Adipocyte (in vitro differentiated cells): ENCODE results near the gene AMMECR1.

Source experiments
- DNase-seq: peaks from one replicate; pipeline ENCODE4 v3.0.0-alpha.2; 2015; ENCODE audit warnings: low read depth
- H3K27me3 ChIP-seq: replicated peaks from 2 replicates; pipeline ENCODE4 v1.7.0; 2013; ENCODE audit warnings: mild to moderate bottlenecking, low read length, moderate library complexity; ENCODE audit not compliant: control insufficient read depth, insufficient read depth
- H3K36me3 ChIP-seq: 2 replicates; pipeline ENCODE4 v1.7.0; 2013; ENCODE audit warnings: low read length, mild to moderate bottlenecking, moderate library complexity; ENCODE audit not compliant: control insufficient read depth, insufficient read depth, severe bottlenecking
- H3K4me1 ChIP-seq: 2 replicates; pipeline ENCODE4 v1.7.0; 2013; ENCODE audit warnings: mild to moderate bottlenecking, low read length, moderate library complexity; ENCODE audit not compliant: control insufficient read depth, insufficient read depth
- H3K4me3 ChIP-seq: 2 replicates; pipeline ENCODE4 v1.7.0; 2013; ENCODE audit warnings: mild to moderate bottlenecking, low read length, moderate library complexity
- H3K9ac ChIP-seq: 2 replicates; pipeline ENCODE4 v1.7.0; 2013; ENCODE audit warnings: mild to moderate bottlenecking, low read length, moderate library complexity
- H3K9me3 ChIP-seq: 2 replicates; pipeline ENCODE4 v1.7.0; 2013; ENCODE audit warnings: mild to moderate bottlenecking, low read length, moderate library complexity; ENCODE audit not compliant: control insufficient read depth

AMMECR1 gene

GRCh38 chrX:110281377-110281776, 36.5 kb downstream of the AMMECR1 start:
- Histone ChIP-seq H3K9me3 (no peaks in the 10 kb centered on the region), H3K27me3 (peaks cover 3% of the 10 kb centered on the region), H3K4me1 (peaks cover 30% of the 10 kb centered on the region), H3K36me3 (no peaks in the 10 kb centered on the region), H3K9ac (no peak overlapping the region), H3K4me3 (no peak overlapping the region)
- DNase-seq: no peak

DNA sequence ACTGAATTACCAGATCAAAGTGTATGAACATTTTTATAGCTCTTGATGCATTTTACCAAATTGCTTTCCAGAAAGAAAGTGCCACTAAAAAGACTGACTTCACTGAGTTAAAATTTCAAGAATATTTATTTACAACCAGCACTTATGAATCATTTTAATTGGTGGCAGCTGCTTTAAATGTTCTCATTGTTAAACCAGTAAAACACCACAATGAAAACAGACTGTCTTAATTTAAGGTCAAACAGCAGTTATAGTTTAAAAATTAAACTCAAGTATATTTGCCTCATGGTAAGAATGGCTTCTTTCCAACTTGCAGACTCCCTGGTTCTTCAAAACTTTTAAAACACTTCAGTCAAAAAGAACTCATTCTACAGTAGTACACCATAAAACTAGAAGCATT, 36.9 kb downstream of the AMMECR1 start:
- DNase-seq: peak; percentile 71
- H3K4me3 ChIP-seq: no peak overlapping the region
- no peak overlapping the region for H3K9ac ChIP-seq
- H3K4me1 ChIP-seq: peaks cover 26% of the 10 kb centered on the region
- H3K9me3 ChIP-seq: no peaks in the 10 kb centered on the region
- H3K27me3 ChIP-seq: peaks cover 3% of the 10 kb centered on the region
- H3K36me3 ChIP-seq: no peaks in the 10 kb centered on the region

DNA sequence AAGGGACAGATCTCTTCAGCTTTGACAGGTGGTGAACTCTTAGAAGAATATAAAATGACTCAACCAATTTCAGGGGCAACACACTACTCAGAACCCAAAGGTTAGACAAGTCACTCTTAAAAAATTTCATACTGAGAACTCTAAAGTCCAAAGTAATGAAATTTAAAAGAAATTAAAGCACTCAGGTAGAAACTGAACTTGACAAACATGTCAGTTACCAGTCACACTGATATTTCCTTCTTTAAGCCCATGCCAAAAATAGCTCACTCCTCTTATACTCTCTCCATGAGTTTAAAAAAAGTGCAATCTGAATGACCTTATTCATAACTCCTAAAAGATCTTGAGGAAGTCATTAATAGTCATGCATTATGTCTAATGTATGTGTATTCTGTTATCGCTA, 40.3 kb downstream of the AMMECR1 start:
- DNase-seq: no peak
- peaks cover 11% of the 10 kb centered on the region for H3K4me1 ChIP-seq
- no peak overlapping the region for H3K9ac ChIP-seq
- H3K4me3 ChIP-seq: no peak overlapping the region
- peaks cover 3% of the 10 kb centered on the region for H3K27me3 ChIP-seq
- H3K9me3 ChIP-seq: peaks cover 4% of the 10 kb centered on the region
- no peaks in the 10 kb centered on the region for H3K36me3 ChIP-seq

DNA sequence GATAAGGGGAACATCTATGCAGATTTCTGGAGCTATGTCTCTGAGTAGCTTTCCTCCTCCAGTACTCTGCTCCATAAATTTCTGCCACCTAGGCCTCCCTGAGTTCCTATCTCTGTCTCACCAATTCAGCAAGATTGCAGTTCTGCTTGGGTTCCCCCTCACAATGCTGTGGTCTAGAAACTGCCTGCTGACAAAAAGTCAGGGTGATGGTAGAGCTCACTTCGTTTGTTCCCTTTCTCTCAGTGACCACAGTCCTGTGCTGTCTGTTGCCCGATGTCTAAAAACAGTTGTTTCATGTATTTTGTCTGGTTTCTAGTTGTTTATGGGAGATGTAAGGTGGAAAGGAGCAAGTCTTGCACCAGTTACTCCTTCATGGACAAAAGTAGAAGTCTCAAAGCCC, 41.1 kb downstream of the AMMECR1 start:
- H3K36me3 ChIP-seq: no peaks in the 10 kb centered on the region
- peaks cover 4% of the 10 kb centered on the region for H3K9me3 ChIP-seq
- H3K4me1 ChIP-seq: peaks cover 11% of the 10 kb centered on the region
- H3K9ac ChIP-seq: no peak overlapping the region
- no peak for DNase-seq
- peaks cover 3% of the 10 kb centered on the region for H3K27me3 ChIP-seq
- H3K4me3 ChIP-seq: no peak overlapping the region

- Histone ChIP-seq H3K4me1 (no peaks in the 10 kb centered on the region), H3K27me3 (peaks cover 7% of the 10 kb centered on the region), H3K9me3 (peaks cover 4% of the 10 kb centered on the region), H3K36me3 (no peaks in the 10 kb centered on the region), H3K4me3 (no peak overlapping the region), H3K9ac (no peak overlapping the region)
- no peak for DNase-seq
Observed at GRCh38 chrX:110268886-110269285, 49.0 kb downstream of the AMMECR1 start.

DNA sequence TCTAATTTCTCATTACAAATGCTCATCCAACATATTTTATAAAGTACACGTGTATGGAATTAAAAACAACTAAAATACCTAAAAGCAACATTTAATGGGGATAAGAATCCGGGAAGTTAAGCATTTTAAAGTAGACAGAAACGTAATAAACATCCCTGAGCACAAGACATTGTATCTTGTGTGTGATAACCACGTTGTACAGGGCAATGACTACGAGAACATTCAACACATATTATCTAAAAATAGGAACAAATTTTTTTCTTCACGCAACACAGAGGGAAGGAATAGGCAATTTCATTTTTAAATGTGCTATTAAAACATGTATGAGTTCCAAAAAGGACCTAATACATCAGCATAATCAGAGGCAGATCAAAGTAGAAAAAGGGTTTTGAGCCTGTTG, 49.5 kb downstream of the AMMECR1 start:
- Histone ChIP-seq H3K9ac (no peak overlapping the region), H3K27me3 (peaks cover 7% of the 10 kb centered on the region), H3K36me3 (no peaks in the 10 kb centered on the region), H3K9me3 (peaks cover 4% of the 10 kb centered on the region), H3K4me3 (no peak overlapping the region), H3K4me1 (no peaks in the 10 kb centered on the region)
- DNase-seq: no peak

GRCh38 chrX:110267874-110268273, 50.0 kb downstream of the AMMECR1 start:
- Histone ChIP-seq H3K9me3 (peaks cover 2% of the 10 kb centered on the region), H3K27me3 (peaks cover 8% of the 10 kb centered on the region), H3K4me3 (no peak overlapping the region), H3K36me3 (no peaks in the 10 kb centered on the region), H3K9ac (no peak overlapping the region), H3K4me1 (no peaks in the 10 kb centered on the region)
- no peak for DNase-seq

DNA sequence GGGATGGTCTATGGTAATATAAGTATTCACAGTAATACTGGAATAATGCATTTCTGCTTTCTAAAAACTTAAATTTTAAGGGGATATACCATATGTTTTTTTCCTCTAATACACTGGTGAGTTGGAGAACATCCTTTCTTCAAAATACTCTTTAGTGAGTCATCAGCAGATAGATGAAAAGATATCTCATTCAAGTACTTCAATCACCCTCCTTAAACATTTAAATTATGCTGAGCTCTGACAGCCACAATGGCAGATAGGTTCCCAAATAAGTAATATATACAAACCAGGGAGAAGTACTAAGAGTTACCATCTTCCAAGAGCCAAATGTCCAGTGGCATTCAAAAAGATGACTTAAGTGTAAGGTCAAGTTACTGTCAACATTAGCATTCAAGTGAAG, 52.2 kb downstream of the AMMECR1 start:
- no peaks in the 10 kb centered on the region for H3K9me3 ChIP-seq
- H3K36me3 ChIP-seq: no peaks in the 10 kb centered on the region
- no peak overlapping the region for H3K4me3 ChIP-seq
- no peaks in the 10 kb centered on the region for H3K4me1 ChIP-seq
- H3K9ac ChIP-seq: no peak overlapping the region
- DNase-seq: no peak
- peaks cover 13% of the 10 kb centered on the region for H3K27me3 ChIP-seq

GRCh38 chrX:110259117-110259516, 58.8 kb downstream of the AMMECR1 start:
- H3K9ac ChIP-seq: no peak overlapping the region

DNA sequence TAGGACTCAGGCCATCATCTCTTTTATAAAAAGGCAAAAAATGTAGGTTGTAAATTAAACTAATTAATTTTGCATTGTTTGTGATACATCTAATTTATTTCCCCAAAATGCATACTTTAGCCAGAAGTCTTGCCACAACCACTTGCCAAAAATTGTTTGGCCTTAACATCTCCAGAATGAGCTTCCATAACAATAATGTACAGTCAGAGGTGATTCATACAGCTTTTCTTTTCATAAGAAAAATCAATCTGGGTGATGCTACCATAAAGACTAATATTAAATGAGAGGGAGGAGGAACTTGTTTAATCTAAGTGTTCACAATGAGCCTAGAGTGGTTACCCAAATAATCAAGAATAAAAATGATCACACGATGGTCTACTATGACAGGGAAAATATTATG, 59.3 kb downstream of the AMMECR1 start:
- no peak overlapping the region for H3K4me3 ChIP-seq
- H3K27me3 ChIP-seq: peaks cover 12% of the 10 kb centered on the region
- H3K9ac ChIP-seq: no peak overlapping the region
- no peak for DNase-seq
- no peaks in the 10 kb centered on the region for H3K36me3 ChIP-seq
- no peaks in the 10 kb centered on the region for H3K4me1 ChIP-seq
- H3K9me3 ChIP-seq: no peaks in the 10 kb centered on the region

More at GRCh38 chrX:110259117-110259516, 58.8 kb downstream of the AMMECR1 start:
- no peaks in the 10 kb centered on the region for H3K4me1 ChIP-seq
- H3K36me3 ChIP-seq: no peaks in the 10 kb centered on the region
- no peak for DNase-seq
- peaks cover 12% of the 10 kb centered on the region for H3K27me3 ChIP-seq
- H3K9me3 ChIP-seq: no peaks in the 10 kb centered on the region
- no peak overlapping the region for H3K4me3 ChIP-seq

DNA sequence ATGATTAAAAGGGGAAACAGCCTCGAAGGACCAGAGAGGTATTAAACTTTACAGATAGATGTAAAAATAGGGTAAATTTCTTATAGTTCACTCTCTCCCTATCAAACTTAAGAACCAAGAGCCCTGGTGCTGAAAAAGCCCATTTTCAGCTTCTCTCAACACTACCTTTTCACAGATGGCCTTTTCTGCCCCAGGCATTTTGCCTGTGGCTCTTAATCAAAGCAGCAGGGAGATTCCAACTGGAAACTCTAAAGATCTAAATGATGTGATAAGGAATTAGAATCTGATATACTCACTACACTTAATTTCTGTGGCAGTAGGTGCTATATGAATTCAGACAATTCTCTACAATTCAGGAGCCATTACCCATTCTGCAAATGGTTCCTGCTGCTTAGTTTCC, 60.0 kb downstream of the AMMECR1 start:
- no peaks in the 10 kb centered on the region for H3K9me3 ChIP-seq
- H3K27me3 ChIP-seq: peaks cover 11% of the 10 kb centered on the region
- no peaks in the 10 kb centered on the region for H3K36me3 ChIP-seq
- H3K4me1 ChIP-seq: no peaks in the 10 kb centered on the region
- no peak overlapping the region for H3K9ac ChIP-seq
- DNase-seq: no peak
- no peak overlapping the region for H3K4me3 ChIP-seq

DNA sequence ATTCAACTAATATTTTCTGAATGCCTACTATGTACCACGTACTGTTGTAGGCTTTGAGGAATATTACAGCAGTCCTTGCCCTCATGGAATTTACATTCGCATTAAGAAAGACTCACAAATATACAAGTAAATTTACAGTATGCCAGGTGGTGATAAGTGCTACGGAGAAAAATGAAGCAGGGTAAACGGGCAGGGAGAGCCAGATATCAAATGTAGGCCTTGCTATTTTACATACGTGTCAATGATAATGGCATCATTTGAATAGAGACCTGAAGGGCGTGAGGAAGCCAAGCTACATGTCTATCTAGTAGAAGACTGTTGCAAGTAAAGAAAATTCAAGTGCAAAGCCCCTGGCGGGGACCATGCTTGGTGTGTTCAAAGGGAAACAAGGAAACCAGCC, 65.2 kb downstream of the AMMECR1 start:
- Histone ChIP-seq H3K9ac (no peak overlapping the region), H3K27me3 (peaks cover 6% of the 10 kb centered on the region), H3K9me3 (no peaks in the 10 kb centered on the region), H3K4me3 (no peak overlapping the region), H3K36me3 (no peaks in the 10 kb centered on the region), H3K4me1 (no peaks in the 10 kb centered on the region)
- no peak for DNase-seq
